HG02981 (cell line): ENCODE measurements around the gene CEP72.
"Not testable (repeated sequence)": the region's sequence is repeated elsewhere in the genome, so short reads cannot be mapped to it uniquely, and the experiment has no call there.

Experiments
- ATAC-seq: cut with Tn5 transposase; IDR thresholded peaks from one replicate; pipeline ENCODE4 v1.9.1; 2021; ENCODE audit warnings: mild to moderate bottlenecking, moderate library complexity; ENCODE audit not compliant: unreplicated experiment

CEP72 gene

GRCh38 chr5:611731-612486 lies at the start of gene CEP72:
Gene CEP72 (plus strand): TSS chr5:612340. CDS start chr5:612362, 22 bp downstream.
- ATAC-seq, result peak; percentile 80

- no peak for ATAC-seq
Observed at GRCh38 chr5:565782-566440, 46.2 kb upstream of the CEP72 start.

GRCh38 chr5:566636-567309 lies 45.4 kb upstream of the CEP72 start:
- no peak for ATAC-seq

GRCh38 chr5:567664-568060 lies 44.5 kb upstream of the CEP72 start:
- no peak for ATAC-seq

- ATAC-seq, result no peak
Observed at GRCh38 chr5:568061-568781, 43.9 kb upstream of the CEP72 start.

GRCh38 chr5:568809-569208 lies 43.3 kb upstream of the CEP72 start:
- no peak for ATAC-seq

- no peak for ATAC-seq
Observed at GRCh38 chr5:569358-569867, 42.7 kb upstream of the CEP72 start.

- no peak for ATAC-seq
Observed at GRCh38 chr5:569868-570361, 42.2 kb upstream of the CEP72 start.

GRCh38 chr5:570446-570845 lies 41.7 kb upstream of the CEP72 start:
- no peak for ATAC-seq

- no peak for ATAC-seq
Observed at GRCh38 chr5:570886-571285, 41.3 kb upstream of the CEP72 start.

GRCh38 chr5:571791-572190 lies 40.3 kb upstream of the CEP72 start:
- ATAC-seq, result no peak

GRCh38 chr5:572398-573019 lies 39.6 kb upstream of the CEP72 start:
- no peak for ATAC-seq

GRCh38 chr5:573206-573605 lies 38.9 kb upstream of the CEP72 start:
- no peak for ATAC-seq

GRCh38 chr5:573976-574375 lies 38.2 kb upstream of the CEP72 start:
- ATAC-seq, result no peak

GRCh38 chr5:574906-575305 lies 37.2 kb upstream of the CEP72 start:
- no peak for ATAC-seq

- no peak for ATAC-seq
Observed at GRCh38 chr5:575636-576035, 36.5 kb upstream of the CEP72 start.

- ATAC-seq, result not testable (repeated sequence)
Observed at GRCh38 chr5:577214-577613, 34.9 kb upstream of the CEP72 start.

GRCh38 chr5:577800-578199 lies 34.3 kb upstream of the CEP72 start:
- ATAC-seq, result no peak

GRCh38 chr5:579211-579610 lies 32.9 kb upstream of the CEP72 start:
- no peak for ATAC-seq

- no peak for ATAC-seq
Observed at GRCh38 chr5:579746-580366, 32.3 kb upstream of the CEP72 start.
